Measurements from ENCODE around the gene KRT6A. TPM values are rescaled to one million over a fixed set of nuclear protein-coding genes. Genes with fewer than 3 reads are reported as not detected.

Gene KRT6A
- total and polyA plus RNA-seq, 9 of the 15 experiments (the other 6 are each of a cell fraction or from before 2014, with no cell fraction given), result 0.26 TPM; not detected in 8

GRCh38 chr12:52533686-52534470, 40.8 kb upstream of the KRT6A start:
- intact Hi-C loops (cut with micrococcal nuclease) (no loop called here), in situ Hi-C loops (cut with MboI) (no loop called here)
- H3K9me1 ChIP-seq (ENCODE audit: control insufficient read depth, insufficient read depth, low read length), result no peaks in the 10 kb centered on the region
- DNase-seq (ENCODE audit: extremely low read depth in 1 of 4, low spot score in 3 of 4) (no peak), ATAC-seq (no peak), FAIRE-seq (no peak)
- H4K20me1 ChIP-seq (replicated peaks; ENCODE audit: control insufficient read depth, insufficient read depth, low read length), result 0 out of 2 replicates have a peak, but pooled peaks cover 2% of the 10 kb centered on the region
- H3K9ac ChIP-seq (ENCODE audit: insufficient read depth in 1 of 2, low read depth in 2 of 2, low read length in 2 of 2), result no peak overlapping the region
- H3K27ac ChIP-seq (ENCODE audit: extremely low read depth, low read depth, low read length), result no peak overlapping the region
- no peak overlapping the region for H2AFZ ChIP-seq (ENCODE audit: low read depth, low read length)
- ChIA-PET POLR2A (interaction anchor here (0.6 kb wide), 1 partner anchor 333 kb away, joined by 3 read pairs; no protein-coding TSS in a partner anchor), CTCF (ENCODE audit: low intra/inter-chr PET ratio) (interaction anchor here (0.9 kb wide), 1 partner anchor 382 kb away, joined by 5 read pairs; no protein-coding TSS in a partner anchor)
- H3K9me3 ChIP-seq (replicated peaks; ENCODE audit: control insufficient read depth, insufficient read depth, low read depth, low read length), result no peaks in the 10 kb centered on the region
- no peaks in the 10 kb centered on the region for H3K4me1 ChIP-seq (replicated peaks in 1 of 2; ENCODE audit: control insufficient read depth in 2 of 2, insufficient read depth in 2 of 2, low read length in 2 of 2)
- TF ChIP-seq ZNF316 (IDR thresholded peaks at IDR 0.05), result peak; percentile 19; the same call in 1 of the 2 replicates
- no peak for TF ChIP-seq NR4A1 (CRISPR knock-in tag; IDR thresholded peaks at IDR 0.05)
- no peak for TF ChIP-seq NR4A1 (tag; IDR thresholded peaks at IDR 0.05)
- no peak for TF ChIP-seq CLOCK (CRISPR knock-in tag; IDR thresholded peaks at IDR 0.05; ENCODE audit: borderline replicate concordance)
- no peak for TF ChIP-seq ZNF668 (CRISPR knock-in tag; IDR thresholded peaks at IDR 0.05)
- TF ChIP-seq ZBTB43 (CRISPR knock-in tag; IDR thresholded peaks at IDR 0.05), result no peak
- peaks cover 7 to 37% of the 10 kb centered on the region in 2 experiments; a peak in 4 of 5 replicates for H3K27me3 ChIP-seq (ENCODE audit: control insufficient read depth in 2 of 2, insufficient read depth in 2 of 2, low read length in 2 of 2)
- H3K36me3 ChIP-seq (ENCODE audit: control insufficient read depth, insufficient read depth, low read length), result no peaks in the 10 kb centered on the region
- 6% methylated on average over 10 of the region's 10 CpGs for WGBS (ENCODE audit: insufficient coverage, low coverage, missing lambda C conversion rate)
- no peak overlapping the region for H3K4me3 ChIP-seq
- no peaks in the 10 kb centered on the region for H3K79me2 ChIP-seq (ENCODE audit: control insufficient read depth, insufficient read depth, low read length)
- no peak overlapping the region for H3K4me2 ChIP-seq (ENCODE audit: insufficient read depth, low read length)
- no TSS peak for BruUV-seq (replicated peaks)
